Lung (tissue), 13 donors: Measurements from ENCODE around the gene ARF6. TPM values are rescaled to one million over a fixed set of nuclear protein-coding genes. Genes with fewer than 3 reads are reported as not detected.
A peak's percentile ranks its signal among the peaks of the same experiment; 100 is the strongest.

Source experiments
- ATAC-seq: fragments of 200-7000 bp; cut with Tn5 transposase; one replicate; pipeline ENCODE4 v1.9.1; 2020; ENCODE audit warnings: moderate number of reproducible peaks; ENCODE audit not compliant: insufficient read depth, low FRiP score
- DNase-seq, 3 donors: peaks; one replicate each; pipeline ENCODE4 v3.0.0-alpha.2; 2013 to 2017
- H3K27ac ChIP-seq, 2 donors: one replicate each; pipeline ENCODE4 v1.5.1; 2013; ENCODE audit warnings: mild to moderate bottlenecking in 2 of 2, moderate library complexity in 2 of 2, control low read depth in 1 of 2, inconsistent platforms in 1 of 2, low read depth in 1 of 2, low read length in 1 of 2
- H3K27me3 ChIP-seq, 3 donors: one replicate each; pipeline ENCODE4 v1.5.1; 2013; ENCODE audit warnings: low read length in 2 of 3; ENCODE audit not compliant: control insufficient read depth in 3 of 3, insufficient read depth in 3 of 3
- H3K36me3 ChIP-seq, 4 donors: one replicate each; pipeline ENCODE4 v1.5.1; 2013; ENCODE audit warnings: low read length in 4 of 4, mild to moderate bottlenecking in 1 of 4, moderate library complexity in 1 of 4; ENCODE audit not compliant: control insufficient read depth in 4 of 4, insufficient read depth in 4 of 4
- H3K4me1 ChIP-seq, 5 donors: one replicate each; pipeline ENCODE4 v1.5.1; 2013; ENCODE audit warnings: low read length in 5 of 5, mild to moderate bottlenecking in 2 of 5, moderate library complexity in 1 of 5; ENCODE audit not compliant: control insufficient read depth in 5 of 5, insufficient read depth in 5 of 5
- H3K4me3 ChIP-seq: one replicate; pipeline ENCODE4 v1.5.1; 2013; ENCODE audit warnings: mild to moderate bottlenecking, control low read depth, moderate library complexity
- H3K9ac ChIP-seq, 2 donors: one replicate each; pipeline ENCODE4 v1.5.1; 2013; ENCODE audit warnings: low read length in 2 of 2, control low read depth in 1 of 2; ENCODE audit not compliant: insufficient read depth in 1 of 2
- H3K9me3 ChIP-seq, 4 donors: one replicate each; pipeline ENCODE4 v1.5.1; 2013; ENCODE audit warnings: low read length in 3 of 4, mild to moderate bottlenecking in 1 of 4, moderate library complexity in 1 of 4; ENCODE audit not compliant: control insufficient read depth in 4 of 4, insufficient read depth in 3 of 4
- CTCF ChIP-seq: IDR thresholded peaks from 2 replicates; pipeline ENCODE4 v1.5.1; 2012; ENCODE audit warnings: mild to moderate bottlenecking; ENCODE audit errors: control extremely low read depth, extremely low read depth
- WGBS, 2 donors: extraction: QIAGEN DNeasy Blood & Tissue Kit; methylation state at CpG; one replicate each; pipeline ENCODE4 v1.1.7; 2013; 5-methylcytosine and 5-hydroxymethylcytosine counted together
- polyA plus RNA-seq, 2 donors: library from polyadenylated mRNA; stranded (reverse); fragments of 200-250 nt; gene quantifications; one replicate each; pipeline ENCODE4 v1.2.1, GENCODE V29; 2013
- small RNA-seq: library from RNA; depleted of rRNA; stranded (forward); fragments of <200 nt; gene quantifications from one replicate; pipeline ENCODE3, GENCODE V24; 2014; ENCODE audit warnings: low replicate concordance
- total RNA-seq, 2 donors: library from RNA; depleted of rRNA in 1 of 2; stranded (reverse); fragments of >200 nt in 1 of 2; gene quantifications; one replicate each; pipeline ENCODE4 v1.2.1, GENCODE V29; 2014 to 2021
- donor health status: control.
- donor health status: control.
- donor health status: Bipolar disorder and iron deficiency.
- donor health status: healthy.
- donor health status: DM: yes; HTN: yes; CAD: no.

The ARF6 gene
- total and polyA plus RNA-seq, 4 donors = 25.4 to 58.9 (median 46.6) TPM

GRCh38 chr14:49945448-49946319, 52.8 kb downstream of the ARF6 start:
- no peak for TF ChIP-seq CTCF
- no peaks in the 10 kb centered on the region for H3K27me3 ChIP-seq
- peaks cover 0 to 11% (median 8%) of the 10 kb centered on the region in 5 donors for H3K4me1 ChIP-seq
- H3K27ac ChIP-seq = peak overlapping the region in 1 of 2 donors; percentile 79
- no peaks in the 10 kb centered on the region for H3K36me3 ChIP-seq
- H3K4me3 ChIP-seq = no peak overlapping the region
- ATAC-seq (no peak), DNase-seq (no peak)
- H3K9ac ChIP-seq = no peak overlapping the region
- H3K9me3 ChIP-seq = no peaks in the 10 kb centered on the region
- 82 to 85% methylated on average over 8 of the region's 8 CpGs for WGBS, 2 donors

Small RNA genes within 50 kb of the gene (small RNA-seq; reads per million reads assigned to genes)
- gene RF00017 (not detected), gene RN7SL2 (50.9 reads per million, percentile 97 among the genes with 10 or more reads in this experiment), gene RN7SL3 (0.85 reads per million, percentile 78 among the genes with 10 or more reads in this experiment), gene RNU6-189P (not detected)

Other genes with a start within 250 kb of the ARF6 start
- 10 to 100 TPM in 1 of 2 donors, 1 to 10 TPM in 1; 2.8 to 15.6 TPM for gene POLE2, start 204.9 kb upstream of the ARF6 start, total RNA-seq
- gene POLE2, start 204.9 kb upstream of the ARF6 start, polyA plus RNA-seq = 1 to 10 TPM; 2.2 to 4.6 TPM
- 10 to 100 TPM in 1 of 2 donors, 1 to 10 TPM in 1; 5.9 to 10.0 TPM for gene KLHDC1, start 200.0 kb upstream of the ARF6 start, total RNA-seq
- gene KLHDC1, start 200.0 kb upstream of the ARF6 start, polyA plus RNA-seq = 1 to 10 TPM in 1 of 2 donors, under 1 TPM in 1; 0.65 to 3.7 TPM
- gene KLHDC2, start 124.9 kb upstream of the ARF6 start, total RNA-seq = 100 to 1,000 TPM in 1 of 2 donors, 10 to 100 TPM in 1; 40.1 to 163 TPM
- gene KLHDC2, start 124.9 kb upstream of the ARF6 start, polyA plus RNA-seq = 10 to 100 TPM; 27.4 to 33.9 TPM
- gene NEMF, start 40.3 kb upstream of the ARF6 start, total RNA-seq = 100 to 1,000 TPM in 1 of 2 donors, 10 to 100 TPM in 1; 48.8 to 145 TPM
- 10 to 100 TPM; 19.7 to 33.1 TPM for gene NEMF, start 40.3 kb upstream of the ARF6 start, polyA plus RNA-seq
- 1 to 10 TPM; 7.0 to 8.3 TPM for gene VCPKMT, start 223.5 kb downstream of the ARF6 start, total RNA-seq
- 10 to 100 TPM in 1 of 2 donors, 1 to 10 TPM in 1; 5.9 to 17.6 TPM for gene VCPKMT, start 223.5 kb downstream of the ARF6 start, polyA plus RNA-seq